BJ (cell line): Measurements from ENCODE around the gene SMG6. TPM values are rescaled to one million over a fixed set of nuclear protein-coding genes. Genes with fewer than 3 reads are reported as not detected.

Experiments used
- CTCF ChIA-PET: fragments of 350-600 bp; formaldehyde crosslinking; extraction: SDS; loops from one replicate; lab custom pipeline; 2021; ENCODE audit warnings: antibody characterized with exemption, inconsistent platforms; lab: Yijun Ruan, JAX
- POLR2A ChIA-PET: fragments of 300-600 bp; sonication (Branson Sonifier 250); formaldehyde crosslinking; extraction: SDS; loops from one replicate; lab custom pipeline; 2021; ENCODE audit warnings: antibody characterized with exemption; lab: Charles Lee
- DNase-seq: peaks from one replicate; pipeline ENCODE4 v3.0.0-alpha.2; 2011; ENCODE audit warnings: low read depth
- H3K27me3 ChIP-seq: 2 replicates; pipeline ENCODE4 v1.6.0; 2011; ENCODE audit warnings: low read length; ENCODE audit not compliant: control insufficient read depth, insufficient read depth
- H3K36me3 ChIP-seq: 2 replicates; pipeline ENCODE4 v1.5.1; 2011; ENCODE audit warnings: low read length; ENCODE audit not compliant: control insufficient read depth, insufficient read depth
- H3K4me3 ChIP-seq: 2 replicates; pipeline ENCODE4 v1.5.1; 2011; ENCODE audit warnings: low read depth, mild to moderate bottlenecking, control low read depth, low read length
- CTCF ChIP-seq: IDR thresholded peaks from 2 replicates; pipeline ENCODE4 v1.5.1; 2011; ENCODE audit warnings: low read depth, mild to moderate bottlenecking, control low read depth, inconsistent platforms, low read length, moderate library complexity; ENCODE audit not compliant: insufficient read depth
- polyA plus RNA-seq: library from polyadenylated mRNA; depleted of rRNA; stranded (reverse); fragments of >200 nt; gene quantifications from 2 replicates; pipeline ENCODE4 v1.2.3, GENCODE V29; 2011

The SMG6 gene
- polyA plus RNA-seq, 1 experiment = 29.7 TPM

DNA sequence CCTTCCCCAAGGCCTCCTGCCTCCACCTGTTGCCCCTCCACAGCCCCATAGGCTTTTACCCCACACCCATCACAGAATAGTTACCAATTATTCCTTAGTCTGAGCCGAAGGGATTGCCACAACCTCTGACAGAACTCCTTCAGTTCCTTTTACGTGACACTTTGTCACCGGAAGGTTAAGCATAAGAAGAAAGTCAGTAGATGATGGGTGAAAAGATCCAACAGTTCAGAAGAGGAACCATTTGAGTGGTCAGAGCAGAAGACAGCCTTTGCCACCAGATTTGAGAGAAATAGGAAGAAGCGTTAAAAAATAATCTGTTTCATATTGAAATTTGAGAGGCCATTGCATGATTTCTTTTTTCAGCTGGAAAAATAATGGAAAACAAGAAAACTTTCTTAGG lies 1.3 kb upstream of the SMG6 start:
- TF ChIP-seq CTCF = no peak
- peaks cover under 1% of the 10 kb centered on the region; the same call in 1 of the 2 replicates for H3K36me3 ChIP-seq
- CTCF ChIA-PET = interaction anchor here (0.6 kb wide), 1 partner anchor 287 kb away, joined by 3 read pairs; no protein-coding TSS in a partner anchor
- DNase-seq = no peak
- POLR2A ChIA-PET = no interaction called here
- H3K4me3 ChIP-seq = no peak overlapping the region
- no peaks in the 10 kb centered on the region for H3K27me3 ChIP-seq

- H3K4me3 ChIP-seq = peak overlapping the region; percentile 93
- peaks cover 12% of the 10 kb centered on the region for H3K36me3 ChIP-seq
- POLR2A ChIA-PET = interaction anchor here (0.5 kb wide), 1 partner anchor 26 kb away, joined by 4 read pairs; no protein-coding TSS in a partner anchor
- H3K27me3 ChIP-seq = no peaks in the 10 kb centered on the region
- DNase-seq = no peak
- no peak for TF ChIP-seq CTCF
- CTCF ChIA-PET = interaction anchor here (0.9 to 2.2 kb wide), 5 partner anchors 21 to 394 kb away, joined by 3 to 18 read pairs (median 3); partner anchors contain the start of gene HIC1
Observed at GRCh38 chr17:2302778-2303203, 794 bp downstream of the SMG6 start.

DNA sequence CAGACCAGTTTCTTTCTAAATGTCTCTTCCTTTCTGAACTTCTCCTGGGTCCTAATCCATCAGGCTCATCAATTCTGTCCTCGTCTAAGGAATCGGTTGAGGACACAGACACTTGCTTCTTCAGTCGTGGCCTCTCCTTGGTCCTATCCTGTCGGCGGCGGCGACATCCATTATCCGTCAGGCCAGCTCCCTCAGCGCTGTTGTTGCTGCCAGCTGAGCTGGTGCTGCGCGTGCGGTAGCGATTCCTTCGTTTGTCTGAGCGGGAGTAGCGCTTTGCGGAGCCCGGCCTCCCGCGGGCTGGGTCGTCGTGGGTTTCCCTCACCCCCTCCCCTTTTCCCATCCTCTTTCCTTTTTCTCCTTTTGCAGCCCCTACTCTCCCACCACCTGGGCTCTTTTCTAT lies 3.8 kb downstream of the SMG6 start:
- POLR2A ChIA-PET = no interaction called here

DNA sequence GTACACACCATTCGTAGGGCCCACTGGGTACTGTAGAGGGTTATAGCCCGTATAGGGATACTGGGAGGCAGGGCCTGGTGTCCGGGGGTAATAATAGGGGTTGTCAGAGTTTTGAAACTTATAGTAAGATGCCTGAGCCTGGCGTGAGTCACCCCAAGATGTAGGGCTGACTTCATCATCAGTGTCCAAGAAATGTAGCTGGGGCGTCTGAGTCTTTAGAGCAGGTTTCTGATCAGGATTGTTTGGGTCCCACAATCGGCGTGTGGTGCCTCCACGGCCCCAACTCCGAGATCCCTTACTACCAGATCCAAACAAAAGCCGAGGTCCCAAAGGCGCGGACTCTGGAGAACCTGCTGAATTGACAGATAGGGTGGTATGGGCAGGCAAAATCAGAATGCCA lies 4.4 kb downstream of the SMG6 start:
- no peak for TF ChIP-seq CTCF
- ChIA-PET POLR2A (no interaction called here), CTCF (no interaction called here)
- no peak for DNase-seq
- H3K36me3 ChIP-seq = peaks cover 18% of the 10 kb centered on the region
- no peaks in the 10 kb centered on the region for H3K27me3 ChIP-seq
- no peak overlapping the region for H3K4me3 ChIP-seq

More for the DNA sequence above, 3.8 kb downstream of the SMG6 start:
- TF ChIP-seq CTCF = no peak
- no peak overlapping the region for H3K4me3 ChIP-seq
- peaks cover 16% of the 10 kb centered on the region for H3K36me3 ChIP-seq
- CTCF ChIA-PET = no interaction called here
- no peak for DNase-seq
- no peaks in the 10 kb centered on the region for H3K27me3 ChIP-seq

- DNase-seq = no peak
- no peak for TF ChIP-seq CTCF
- CTCF ChIA-PET = interaction anchor here (0.8 to 1.7 kb wide), 2 partner anchors 14 to 244 kb away, joined by 3 read pairs; no protein-coding TSS in a partner anchor
- H3K27me3 ChIP-seq = no peaks in the 10 kb centered on the region
- POLR2A ChIA-PET = no interaction called here
- H3K4me3 ChIP-seq = no peak overlapping the region
- H3K36me3 ChIP-seq = peaks cover 18% of the 10 kb centered on the region
Observed at GRCh38 chr17:2297023-2297422, 6.6 kb downstream of the SMG6 start.
